ENCODE measurements around the gene GPSM1.

DNA sequence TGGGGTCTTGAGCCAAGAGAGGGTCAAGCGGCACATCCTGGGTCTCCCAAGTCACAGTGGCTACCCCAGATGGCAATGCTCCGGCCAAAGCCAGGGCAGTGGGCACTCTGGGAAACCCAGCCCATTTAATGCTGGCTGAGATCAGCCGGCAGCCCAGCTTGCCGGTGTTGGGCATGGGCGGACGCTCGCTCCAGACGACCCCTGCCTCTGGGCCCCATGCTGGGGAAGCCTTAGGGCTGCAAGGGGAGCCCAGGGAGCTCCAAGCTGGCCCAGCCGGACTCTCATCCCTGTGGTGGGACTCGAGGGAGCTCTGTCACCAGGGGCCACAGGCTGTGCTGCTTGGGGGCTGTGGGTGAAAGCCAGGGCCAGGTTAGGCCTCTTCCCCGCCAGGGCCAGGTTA, 52.1 kb downstream of the GPSM1 start:
- TF ChIP-seq, protein P1, sequence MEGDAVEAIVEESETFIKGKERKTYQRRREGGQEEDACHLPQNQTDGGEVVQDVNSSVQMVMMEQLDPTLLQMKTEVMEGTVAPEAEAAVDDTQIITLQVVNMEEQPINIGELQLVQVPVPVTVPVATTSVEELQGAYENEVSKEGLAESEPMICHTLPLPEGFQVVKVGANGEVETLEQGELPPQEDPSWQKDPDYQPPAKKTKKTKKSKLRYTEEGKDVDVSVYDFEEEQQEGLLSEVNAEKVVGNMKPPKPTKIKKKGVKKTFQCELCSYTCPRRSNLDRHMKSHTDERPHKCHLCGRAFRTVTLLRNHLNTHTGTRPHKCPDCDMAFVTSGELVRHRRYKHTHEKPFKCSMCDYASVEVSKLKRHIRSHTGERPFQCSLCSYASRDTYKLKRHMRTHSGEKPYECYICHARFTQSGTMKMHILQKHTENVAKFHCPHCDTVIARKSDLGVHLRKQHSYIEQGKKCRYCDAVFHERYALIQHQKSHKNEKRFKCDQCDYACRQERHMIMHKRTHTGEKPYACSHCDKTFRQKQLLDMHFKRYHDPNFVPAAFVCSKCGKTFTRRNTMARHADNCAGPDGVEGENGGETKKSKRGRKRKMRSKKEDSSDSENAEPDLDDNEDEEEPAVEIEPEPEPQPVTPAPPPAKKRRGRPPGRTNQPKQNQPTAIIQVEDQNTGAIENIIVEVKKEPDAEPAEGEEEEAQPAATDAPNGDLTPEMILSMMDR (IDR thresholded peaks at IDR 0.05): no peak
- TF ChIP-seq POLR2A (IDR thresholded peaks at IDR 0.05): no peak
